Thoracic aorta (tissue), 2 donors: ENCODE data around the gene KLF1. TPM values are rescaled to one million over a fixed set of nuclear protein-coding genes. Genes with fewer than 3 reads are reported as not detected.

Source experiments
- ATAC-seq: fragments of 150-250 bp; one replicate; pipeline ENCODE4 v1.8.0; 2017; ENCODE audit warnings: low read depth; ENCODE audit not compliant: insufficient number of reproducible peaks, low FRiP score
- DNase-seq: peaks from one replicate; pipeline ENCODE4 v3.0.0-alpha.2; 2020; ENCODE audit warnings: low spot score
- H3K27ac ChIP-seq, 2 donors: fragments of 200-600 bp; sonication (generic); 1 replicate in 1 of 2; 2 replicates in 1 of 2; pipeline ENCODE4 v1.5.1; 2016; ENCODE audit warnings: mild to moderate bottlenecking in 2 of 2, moderate library complexity in 2 of 2
- H3K27me3 ChIP-seq: fragments of 200-600 bp; sonication (generic); replicated peaks from 2 replicates; pipeline ENCODE4 v1.6.0; 2016; ENCODE audit warnings: mild to moderate bottlenecking; ENCODE audit not compliant: insufficient read depth
- H3K36me3 ChIP-seq: fragments of 200-600 bp; sonication (generic); one replicate; pipeline ENCODE4 v1.5.1; 2016
- H3K4me1 ChIP-seq, 2 donors: fragments of 200-600 bp; sonication (generic); 1 replicate in 1 of 2; 2 replicates in 1 of 2; pipeline versions ENCODE4 v1.5.1 to v1.6.0; 2016; ENCODE audit warnings: low read depth in 2 of 2, mild to moderate bottlenecking in 1 of 2; ENCODE audit not compliant: control insufficient read depth in 1 of 2
- H3K4me3 ChIP-seq: fragments of 200-600 bp; sonication (generic); 2 replicates; pipeline ENCODE4 v1.5.1; 2016; ENCODE audit warnings: mild to moderate bottlenecking
- H3K9me3 ChIP-seq: fragments of 200-600 bp; sonication (generic); 2 replicates; pipeline ENCODE4 v1.5.1; 2016
- total RNA-seq, 2 donors: library from RNA; depleted of rRNA; stranded (reverse); fragments of >200 nt; gene quantifications; one replicate each; pipeline versions ENCODE4 v1.1.0 to v1.2.3, GENCODE V29; 2016
- TF ChIP-seq, protein P1 (sequence below): fragments of 200-600 bp; sonication (generic); IDR thresholded peaks from one replicate; pipeline ENCODE4 v1.5.1; 2019; ENCODE audit warnings: antibody characterized with exemption

The KLF1 gene
- total RNA-seq, result not detected

DNA sequence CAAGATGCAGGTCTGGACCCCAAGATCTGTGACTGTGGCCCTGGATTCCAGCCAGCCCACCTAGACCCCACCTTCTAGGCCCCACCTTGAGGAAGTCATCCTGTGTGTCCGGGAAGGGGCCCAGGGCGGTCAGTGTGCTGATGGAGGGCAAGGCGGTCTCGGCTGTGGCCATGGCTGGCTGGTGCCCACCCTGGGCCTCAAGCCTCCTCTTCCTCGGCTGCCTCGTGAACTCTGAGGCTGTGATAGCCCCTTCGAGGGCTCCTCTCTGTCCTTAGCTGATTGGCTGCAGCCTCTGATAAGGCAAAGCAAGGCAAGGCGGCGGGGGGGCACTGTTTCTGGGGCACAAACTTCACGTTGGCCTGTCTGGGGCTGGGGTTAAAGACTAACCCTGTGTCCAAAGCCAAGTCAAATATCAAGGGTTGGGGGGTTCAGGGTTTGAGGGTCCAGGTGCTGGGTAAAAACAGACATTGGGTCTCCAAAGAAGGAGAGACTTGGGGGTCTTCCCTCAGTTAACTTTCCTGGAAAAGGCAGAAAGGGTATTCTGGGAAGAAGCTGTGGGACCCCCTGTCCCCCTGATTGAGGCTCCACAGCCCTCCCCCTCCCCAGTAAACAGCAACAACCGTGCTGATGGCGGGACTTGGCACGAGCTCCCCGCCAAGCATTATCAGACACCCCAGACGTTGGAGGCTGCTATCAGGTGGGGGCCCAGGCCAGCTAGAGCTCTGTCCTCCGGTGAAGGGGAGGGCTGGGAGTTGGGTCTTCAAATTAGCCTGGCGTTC lies at the start of gene KLF1:
TSS of gene KLF1 (minus strand) at position 233 of the 779 bp plus-strand sequence. CDS start at position 172, 61 bp downstream.
- TF ChIP-seq, protein P1, sequence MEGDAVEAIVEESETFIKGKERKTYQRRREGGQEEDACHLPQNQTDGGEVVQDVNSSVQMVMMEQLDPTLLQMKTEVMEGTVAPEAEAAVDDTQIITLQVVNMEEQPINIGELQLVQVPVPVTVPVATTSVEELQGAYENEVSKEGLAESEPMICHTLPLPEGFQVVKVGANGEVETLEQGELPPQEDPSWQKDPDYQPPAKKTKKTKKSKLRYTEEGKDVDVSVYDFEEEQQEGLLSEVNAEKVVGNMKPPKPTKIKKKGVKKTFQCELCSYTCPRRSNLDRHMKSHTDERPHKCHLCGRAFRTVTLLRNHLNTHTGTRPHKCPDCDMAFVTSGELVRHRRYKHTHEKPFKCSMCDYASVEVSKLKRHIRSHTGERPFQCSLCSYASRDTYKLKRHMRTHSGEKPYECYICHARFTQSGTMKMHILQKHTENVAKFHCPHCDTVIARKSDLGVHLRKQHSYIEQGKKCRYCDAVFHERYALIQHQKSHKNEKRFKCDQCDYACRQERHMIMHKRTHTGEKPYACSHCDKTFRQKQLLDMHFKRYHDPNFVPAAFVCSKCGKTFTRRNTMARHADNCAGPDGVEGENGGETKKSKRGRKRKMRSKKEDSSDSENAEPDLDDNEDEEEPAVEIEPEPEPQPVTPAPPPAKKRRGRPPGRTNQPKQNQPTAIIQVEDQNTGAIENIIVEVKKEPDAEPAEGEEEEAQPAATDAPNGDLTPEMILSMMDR, result no peak
- DNase-seq, result no peak
- Histone ChIP-seq H3K27me3 (no peaks in the 10 kb centered on the region), H3K4me3 (peak within 1 kb of the TSS; percentile 63), H3K4me1 (peaks cover 12 to 28% of the 10 kb centered on the region in 2 donors), H3K27ac (no peak within 1 kb of the TSS), H3K36me3 (no peaks in the 10 kb centered on the region), H3K9me3 (no peaks in the 10 kb centered on the region)
- no peak for ATAC-seq

DNA sequence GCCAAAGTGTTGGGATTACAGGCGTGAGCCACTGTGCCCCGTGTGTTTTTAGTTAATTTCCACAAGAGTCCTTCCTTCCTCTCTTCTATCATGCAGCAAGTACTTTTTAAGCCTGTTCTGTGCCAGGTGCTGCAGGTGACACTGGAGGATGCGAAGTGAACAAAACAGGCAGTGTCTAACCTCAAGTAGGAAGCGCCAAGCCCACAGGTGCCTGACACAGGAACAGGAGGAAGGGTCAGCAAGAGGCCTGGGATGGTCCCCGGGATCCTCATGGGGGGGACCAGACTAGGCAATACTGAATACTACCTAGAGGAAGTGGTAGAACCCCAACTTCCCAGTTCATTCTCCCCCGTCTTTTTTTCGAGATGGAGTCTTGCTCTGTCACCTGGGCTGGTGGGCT lies 49.6 kb upstream of the KLF1 start:
- no peaks in the 10 kb centered on the region for H3K9me3 ChIP-seq
- H3K27ac ChIP-seq, result no peak overlapping the region
- H3K4me3 ChIP-seq, result no peak overlapping the region
- no peaks in the 10 kb centered on the region for H3K27me3 ChIP-seq
- H3K36me3 ChIP-seq, result peaks cover 18% of the 10 kb centered on the region
- peaks cover 29 to 41% of the 10 kb centered on the region in 2 donors for H3K4me1 ChIP-seq
- TF ChIP-seq, protein P1, result no peak
- DNase-seq (no peak), ATAC-seq (no peak)

DNA sequence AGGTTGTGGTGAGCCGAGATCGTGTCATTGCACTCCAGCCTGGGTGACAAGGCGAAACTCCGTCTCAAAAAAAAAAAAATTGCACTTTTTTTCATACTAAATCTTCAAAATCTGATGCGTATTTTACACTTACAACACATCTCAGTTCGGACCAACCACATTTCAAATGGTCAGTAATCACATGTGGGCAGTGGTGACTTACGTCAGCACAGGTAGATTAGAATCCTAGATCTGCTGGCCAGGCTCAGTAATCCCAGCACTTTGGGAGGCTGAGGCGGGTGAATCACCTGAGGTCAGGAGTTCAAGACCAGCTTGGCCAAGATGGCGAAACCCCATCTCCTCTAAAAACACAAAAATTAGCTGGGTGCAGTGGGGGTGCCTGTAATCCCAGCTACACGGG lies 48.1 kb upstream of the KLF1 start:
- H3K27me3 ChIP-seq, result no peaks in the 10 kb centered on the region
- ATAC-seq, result no peak
- TF ChIP-seq, protein P1, result no peak

DNA sequence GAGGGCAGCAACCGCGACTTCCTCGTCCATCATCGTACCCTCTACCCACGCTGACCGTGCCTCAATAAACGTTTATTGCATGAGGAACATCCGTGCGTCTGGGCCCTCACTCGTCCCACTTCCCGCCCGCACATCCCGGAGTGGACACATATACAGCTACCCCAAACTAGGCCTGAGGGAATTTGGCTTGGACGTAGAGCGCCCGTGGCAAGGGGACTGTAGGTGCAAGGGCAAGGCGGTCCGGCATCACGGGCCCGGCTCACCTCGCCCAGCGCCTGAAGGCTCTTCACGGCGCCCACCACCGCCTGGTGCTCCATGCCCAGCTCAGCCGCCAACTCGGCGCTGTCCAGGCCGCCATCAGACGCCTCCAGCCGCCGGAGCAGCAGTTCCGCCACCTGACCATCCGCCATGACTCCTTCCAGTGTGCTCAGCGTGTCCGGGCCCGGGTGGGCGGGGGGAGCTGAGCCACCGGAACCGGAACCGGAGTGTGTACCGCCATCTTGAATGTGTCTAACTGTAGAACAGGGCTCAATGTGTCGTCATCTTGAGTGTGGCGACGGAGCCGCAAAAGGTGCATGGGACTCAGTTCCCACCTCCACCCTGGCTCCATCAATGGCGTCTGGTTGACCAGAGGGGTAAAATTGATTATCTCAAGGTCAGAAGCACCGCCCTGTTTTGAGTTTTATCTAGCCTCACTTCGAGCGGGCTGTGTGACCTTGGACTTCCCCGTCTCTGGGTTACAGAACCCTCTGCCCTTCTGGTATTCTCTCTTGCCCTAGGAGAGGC lies 46.5 kb upstream of the KLF1 start, which contains the start of gene FARSA:
TSS of gene FARSA (minus strand) at position 425 of the 786 bp plus-strand sequence. CDS start at position 410, 15 bp downstream.
- peak within 1 kb of the TSS; percentile 92 for H3K4me3 ChIP-seq
- peak within 1 kb of the TSS; percentile 34 to 63 for H3K27ac ChIP-seq
- TF ChIP-seq, protein P1, result no peak
- H3K27me3 ChIP-seq, result no peaks in the 10 kb centered on the region
- peak; percentile 61 for ATAC-seq
- peaks cover 13 to 22% of the 10 kb centered on the region in 2 donors for H3K4me1 ChIP-seq
- peak; percentile 74 for DNase-seq
- no peaks in the 10 kb centered on the region for H3K9me3 ChIP-seq
- H3K36me3 ChIP-seq, result peaks cover 20% of the 10 kb centered on the region

More for the DNA sequence above, 48.1 kb upstream of the KLF1 start:
- H3K4me1 ChIP-seq, result peaks cover 19 to 29% of the 10 kb centered on the region in 2 donors
- peaks cover 9% of the 10 kb centered on the region for H3K36me3 ChIP-seq
- no peak overlapping the region for H3K4me3 ChIP-seq
- H3K27ac ChIP-seq, result no peak overlapping the region
- no peak for DNase-seq
- H3K9me3 ChIP-seq, result no peaks in the 10 kb centered on the region
